ENCODE results near the gene BCL11B. TPM values are rescaled to one million over a fixed set of nuclear protein-coding genes. Genes with fewer than 3 reads are reported as not detected.

BCL11B gene
- total RNA-seq, 1 experiment from 2014 or later: 80.6 TPM

DNA sequence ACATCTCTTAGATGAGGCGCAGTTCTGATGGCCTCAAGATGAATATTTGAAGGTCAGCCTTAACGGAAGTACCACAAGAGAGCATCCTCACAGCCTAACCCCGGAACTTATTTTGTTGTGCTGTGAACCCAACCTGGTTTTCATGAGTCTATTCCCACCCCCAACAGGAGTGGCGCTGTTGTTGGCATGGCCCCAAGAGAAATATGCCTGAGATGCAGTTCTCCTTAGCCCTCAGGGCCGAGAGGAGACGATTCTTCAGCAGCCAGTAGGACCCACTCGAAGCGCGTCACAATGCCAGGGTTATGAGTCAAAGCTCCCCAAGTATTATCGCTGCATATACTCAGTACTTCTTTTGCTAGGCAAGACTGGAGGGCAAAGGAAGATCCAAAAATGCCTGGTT, 24.5 kb upstream of the BCL11B start:
- H3K27me3 ChIP-seq (replicated peaks; ENCODE audit: insufficient read depth, low read depth, low read length, poor library complexity): no peaks in the 10 kb centered on the region
- no peaks in the 10 kb centered on the region for H3K36me3 ChIP-seq (ENCODE audit: insufficient read depth, low read length, poor library complexity, severe bottlenecking)
- TF ChIP-seq, protein P1, sequence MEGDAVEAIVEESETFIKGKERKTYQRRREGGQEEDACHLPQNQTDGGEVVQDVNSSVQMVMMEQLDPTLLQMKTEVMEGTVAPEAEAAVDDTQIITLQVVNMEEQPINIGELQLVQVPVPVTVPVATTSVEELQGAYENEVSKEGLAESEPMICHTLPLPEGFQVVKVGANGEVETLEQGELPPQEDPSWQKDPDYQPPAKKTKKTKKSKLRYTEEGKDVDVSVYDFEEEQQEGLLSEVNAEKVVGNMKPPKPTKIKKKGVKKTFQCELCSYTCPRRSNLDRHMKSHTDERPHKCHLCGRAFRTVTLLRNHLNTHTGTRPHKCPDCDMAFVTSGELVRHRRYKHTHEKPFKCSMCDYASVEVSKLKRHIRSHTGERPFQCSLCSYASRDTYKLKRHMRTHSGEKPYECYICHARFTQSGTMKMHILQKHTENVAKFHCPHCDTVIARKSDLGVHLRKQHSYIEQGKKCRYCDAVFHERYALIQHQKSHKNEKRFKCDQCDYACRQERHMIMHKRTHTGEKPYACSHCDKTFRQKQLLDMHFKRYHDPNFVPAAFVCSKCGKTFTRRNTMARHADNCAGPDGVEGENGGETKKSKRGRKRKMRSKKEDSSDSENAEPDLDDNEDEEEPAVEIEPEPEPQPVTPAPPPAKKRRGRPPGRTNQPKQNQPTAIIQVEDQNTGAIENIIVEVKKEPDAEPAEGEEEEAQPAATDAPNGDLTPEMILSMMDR (conservative IDR thresholded peaks at IDR 0.05; ENCODE audit: low read depth, low read length): no peak
- TF ChIP-seq EZH2 (IDR thresholded peaks at IDR 0.05; ENCODE audit: borderline replicate concordance, low read depth, low read length, poor library complexity, severe bottlenecking): no peak
- H3K4me1 ChIP-seq (ENCODE audit: insufficient read depth, low read length, poor library complexity, severe bottlenecking): no peaks in the 10 kb centered on the region
- H3K9me3 ChIP-seq (ENCODE audit: low read depth, low read length, poor library complexity, severe bottlenecking): peaks cover 10% of the 10 kb centered on the region
- H3K27ac ChIP-seq (ENCODE audit: low read depth, low read length, poor library complexity, severe bottlenecking): no peak overlapping the region
- H3K4me3 ChIP-seq (ENCODE audit: low read depth, low read length, poor library complexity, severe bottlenecking): no peak overlapping the region
- POLR2A ChIA-PET (ENCODE audit: low non-redundant PET): no interaction called here
- no TSS peak for BruUV-seq (replicated peaks)
- DNase-seq (ENCODE audit: low spot score): no peak
- intact Hi-C loops (cut with micrococcal nuclease; ENCODE audit: unreplicated experiment): no loop called here
- CTCF ChIA-PET: no interaction called here

GRCh38 chr14:99289394-99290189, 17.6 kb upstream of the BCL11B start:
- POLR2A ChIA-PET (ENCODE audit: low non-redundant PET): no interaction called here
- intact Hi-C loops (cut with micrococcal nuclease; ENCODE audit: unreplicated experiment): no loop called here
- Histone ChIP-seq H3K27ac (ENCODE audit: low read depth, low read length, poor library complexity, severe bottlenecking) (no peak overlapping the region), H3K4me3 (ENCODE audit: low read depth, low read length, poor library complexity, severe bottlenecking) (no peak overlapping the region), H3K9me3 (ENCODE audit: low read depth, low read length, poor library complexity, severe bottlenecking) (no peaks in the 10 kb centered on the region), H3K36me3 (ENCODE audit: insufficient read depth, low read length, poor library complexity, severe bottlenecking) (no peaks in the 10 kb centered on the region), H3K27me3 (replicated peaks; ENCODE audit: insufficient read depth, low read depth, low read length, poor library complexity) (no peaks in the 10 kb centered on the region), H3K4me1 (ENCODE audit: insufficient read depth, low read length, poor library complexity, severe bottlenecking) (no peaks in the 10 kb centered on the region)
- TF ChIP-seq, protein P1 (conservative IDR thresholded peaks at IDR 0.05; ENCODE audit: low read depth, low read length): no peak
- TF ChIP-seq EZH2 (IDR thresholded peaks at IDR 0.05; ENCODE audit: borderline replicate concordance, low read depth, low read length, poor library complexity, severe bottlenecking): no peak
- no peak for DNase-seq (ENCODE audit: low spot score)
- CTCF ChIA-PET: no interaction called here
- BruUV-seq (replicated peaks): no TSS peak

GRCh38 chr14:99288948-99289347, 17.0 kb upstream of the BCL11B start:
- no peaks in the 10 kb centered on the region for H3K4me1 ChIP-seq (ENCODE audit: insufficient read depth, low read length, poor library complexity, severe bottlenecking)
- no TSS peak for BruUV-seq (replicated peaks)
- no peaks in the 10 kb centered on the region for H3K9me3 ChIP-seq (ENCODE audit: low read depth, low read length, poor library complexity, severe bottlenecking)
- intact Hi-C loops (cut with micrococcal nuclease; ENCODE audit: unreplicated experiment): no loop called here
- H3K36me3 ChIP-seq (ENCODE audit: insufficient read depth, low read length, poor library complexity, severe bottlenecking): no peaks in the 10 kb centered on the region
- no peak overlapping the region for H3K27ac ChIP-seq (ENCODE audit: low read depth, low read length, poor library complexity, severe bottlenecking)
- TF ChIP-seq, protein P1 (conservative IDR thresholded peaks at IDR 0.05; ENCODE audit: low read depth, low read length): no peak
- no peak for TF ChIP-seq EZH2 (IDR thresholded peaks at IDR 0.05; ENCODE audit: borderline replicate concordance, low read depth, low read length, poor library complexity, severe bottlenecking)
- ChIA-PET POLR2A (ENCODE audit: low non-redundant PET) (no interaction called here), CTCF (no interaction called here)
- no peaks in the 10 kb centered on the region for H3K27me3 ChIP-seq (replicated peaks; ENCODE audit: insufficient read depth, low read depth, low read length, poor library complexity)
- no peak for DNase-seq (ENCODE audit: low spot score)
- H3K4me3 ChIP-seq (ENCODE audit: low read depth, low read length, poor library complexity, severe bottlenecking): no peak overlapping the region

Measured in A673 (cell line).